OCI-LY1 (cell line): Measurements from ENCODE around the gene APLP1.

ENCODE experiments used
- H2AFZ ChIP-seq: fragments of 200-600 bp; sonication (generic), shearing (Covaris generic); 2 replicates; pipeline ENCODE4 v1.6.0; 2014; ENCODE audit warnings: antibody characterized with exemption, mild to moderate bottlenecking, low read length
- H3F3A ChIP-seq: fragments of 200-600 bp; sonication (generic), shearing (Covaris generic); 2 replicates; pipeline ENCODE4 v1.6.0; 2014; ENCODE audit warnings: mild to moderate bottlenecking, antibody characterized with exemption, low read length, moderate library complexity; ENCODE audit not compliant: insufficient read depth
- H3K27ac ChIP-seq: fragments of 200-600 bp; sonication (generic); 2 replicates; pipeline ENCODE4 v1.5.1; 2014; ENCODE audit warnings: low read length, mixed run types, mild to moderate bottlenecking, low read depth; ENCODE audit not compliant: poor library complexity, severe bottlenecking
- H3K27me3 ChIP-seq: fragments of 200-600 bp; sonication (generic); 2 replicates; pipeline ENCODE4 v1.6.0; 2014; ENCODE audit warnings: antibody characterized with exemption, mild to moderate bottlenecking, low read length, moderate library complexity; ENCODE audit not compliant: insufficient read depth
- H3K36me3 ChIP-seq: fragments of 200-600 bp; sonication (generic); 2 replicates; pipeline ENCODE4 v1.6.1; 2014; ENCODE audit warnings: mild to moderate bottlenecking, antibody characterized with exemption, low read length, moderate library complexity, mixed read lengths; ENCODE audit not compliant: insufficient read depth
- H3K4me1 ChIP-seq: fragments of 200-600 bp; sonication (generic); 2 replicates; pipeline ENCODE4 v1.5.1; 2014; ENCODE audit warnings: mild to moderate bottlenecking, low read length, moderate library complexity; ENCODE audit not compliant: insufficient read depth, severe bottlenecking
- H3K4me2 ChIP-seq: fragments of 200-600 bp; sonication (generic), shearing (Covaris generic); 2 replicates; pipeline ENCODE4 v1.6.1; 2014; ENCODE audit warnings: low read length
- H3K4me3 ChIP-seq: fragments of 200-600 bp; sonication (generic); 2 replicates; pipeline ENCODE4 v1.5.1; 2014; ENCODE audit warnings: low read length, low read depth, mild to moderate bottlenecking, mixed read lengths; ENCODE audit not compliant: poor library complexity, severe bottlenecking
- H3K79me2 ChIP-seq: fragments of 200-600 bp; shearing (Covaris generic); 2 replicates; pipeline ENCODE4 v1.6.1; 2016; ENCODE audit warnings: mixed run types, low read length, mixed read lengths; ENCODE audit not compliant: insufficient read depth
- H3K9ac ChIP-seq: fragments of 200-600 bp; sonication (generic), shearing (Covaris generic); 2 replicates; pipeline ENCODE4 v1.6.1; 2014; ENCODE audit warnings: mild to moderate bottlenecking, low read length, mixed read lengths
- H3K9me2 ChIP-seq: fragments of 200-600 bp; sonication (generic), shearing (Covaris generic); 2 replicates; pipeline ENCODE4 v1.6.1; 2014; ENCODE audit warnings: low read depth, mild to moderate bottlenecking, low read length, mixed read lengths
- H3K9me3 ChIP-seq: fragments of 200-600 bp; shearing (Covaris generic); 2 replicates; pipeline ENCODE4 v1.6.1; 2014; ENCODE audit warnings: low read length, mixed read lengths
- H4K20me1 ChIP-seq: fragments of 200-600 bp; sonication (generic), shearing (Covaris generic); 2 replicates; pipeline ENCODE4 v1.6.0; 2016; ENCODE audit warnings: mild to moderate bottlenecking, low read length; ENCODE audit not compliant: insufficient read depth
- EZH2 ChIP-seq: fragments of 200-600 bp; sonication (generic), shearing (Covaris generic); IDR thresholded peaks from 2 replicates; pipeline ENCODE4 v1.8.0; 2017; ENCODE audit warnings: borderline replicate concordance, mixed run types, mild to moderate bottlenecking, antibody characterized with exemption, low read length, moderate library complexity, mixed read lengths
- TF ChIP-seq, protein P1 (sequence below): fragments of 200-600 bp; sonication (generic), shearing (Covaris generic); IDR thresholded peaks from 2 replicates; pipeline ENCODE4 v1.5.1; 2017; ENCODE audit warnings: mild to moderate bottlenecking, antibody characterized with exemption, low read length, moderate library complexity, mixed read lengths

APLP1 gene

DNA sequence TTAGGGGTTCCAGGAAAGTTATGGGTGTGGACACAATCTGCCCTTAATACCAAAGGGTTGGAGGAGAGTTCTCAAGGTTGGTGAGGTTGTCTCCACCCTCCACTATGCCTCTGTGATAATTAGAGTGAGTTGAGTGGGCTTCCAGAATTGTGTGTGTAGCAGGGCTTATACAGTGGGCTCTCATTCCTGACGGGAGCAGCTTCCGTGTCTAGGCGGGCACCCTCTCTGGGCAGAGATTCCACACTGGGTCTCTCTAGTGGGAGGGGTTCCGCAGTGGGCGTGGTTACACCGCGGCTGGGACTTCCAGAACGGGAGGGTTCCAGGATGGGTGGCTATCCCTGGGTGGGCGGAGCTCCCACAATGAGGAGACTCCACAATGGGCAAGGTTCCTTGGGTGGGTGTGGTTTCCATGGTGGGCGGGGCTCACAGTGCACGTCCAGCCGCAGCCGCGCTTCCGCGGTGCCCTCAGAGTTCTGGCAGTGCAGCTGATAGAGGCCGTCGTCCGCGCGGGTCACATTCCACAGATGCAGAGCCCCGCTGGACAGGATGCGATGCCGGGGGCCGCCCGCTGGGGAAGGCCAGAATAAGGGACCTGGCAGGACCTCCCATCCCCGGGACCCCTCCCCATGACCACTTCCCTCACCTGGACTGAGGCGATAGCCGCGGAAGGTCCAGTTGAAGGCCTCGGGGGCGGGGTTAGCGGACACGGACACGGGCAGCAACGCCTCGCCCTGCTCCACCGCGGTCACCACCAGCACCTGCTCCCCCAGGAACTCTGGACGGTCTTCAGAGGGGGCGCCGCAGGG is 24.5 kb upstream of the APLP1 start:
- 0 out of 2 replicates have a peak, but pooled peaks cover 3% of the 10 kb centered on the region for H3K9me3 ChIP-seq
- H3K4me2 ChIP-seq, result no peak overlapping the region
- H3K27me3 ChIP-seq, result 0 out of 2 replicates have a peak, but pooled peaks cover 14% of the 10 kb centered on the region
- no peaks in the 10 kb centered on the region for H4K20me1 ChIP-seq
- TF ChIP-seq, protein P1, sequence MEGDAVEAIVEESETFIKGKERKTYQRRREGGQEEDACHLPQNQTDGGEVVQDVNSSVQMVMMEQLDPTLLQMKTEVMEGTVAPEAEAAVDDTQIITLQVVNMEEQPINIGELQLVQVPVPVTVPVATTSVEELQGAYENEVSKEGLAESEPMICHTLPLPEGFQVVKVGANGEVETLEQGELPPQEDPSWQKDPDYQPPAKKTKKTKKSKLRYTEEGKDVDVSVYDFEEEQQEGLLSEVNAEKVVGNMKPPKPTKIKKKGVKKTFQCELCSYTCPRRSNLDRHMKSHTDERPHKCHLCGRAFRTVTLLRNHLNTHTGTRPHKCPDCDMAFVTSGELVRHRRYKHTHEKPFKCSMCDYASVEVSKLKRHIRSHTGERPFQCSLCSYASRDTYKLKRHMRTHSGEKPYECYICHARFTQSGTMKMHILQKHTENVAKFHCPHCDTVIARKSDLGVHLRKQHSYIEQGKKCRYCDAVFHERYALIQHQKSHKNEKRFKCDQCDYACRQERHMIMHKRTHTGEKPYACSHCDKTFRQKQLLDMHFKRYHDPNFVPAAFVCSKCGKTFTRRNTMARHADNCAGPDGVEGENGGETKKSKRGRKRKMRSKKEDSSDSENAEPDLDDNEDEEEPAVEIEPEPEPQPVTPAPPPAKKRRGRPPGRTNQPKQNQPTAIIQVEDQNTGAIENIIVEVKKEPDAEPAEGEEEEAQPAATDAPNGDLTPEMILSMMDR, result no peak
- no peak for TF ChIP-seq EZH2
- H3K4me1 ChIP-seq, result no peaks in the 10 kb centered on the region
- H3K79me2 ChIP-seq, result no peaks in the 10 kb centered on the region
- no peaks in the 10 kb centered on the region; the same call in 1 of the 2 replicates for H3K36me3 ChIP-seq
- H3K4me3 ChIP-seq, result no peak overlapping the region
- no peak overlapping the region for H3K27ac ChIP-seq
- no peak overlapping the region for H2AFZ ChIP-seq
- H3K9me2 ChIP-seq, result no peaks in the 10 kb centered on the region
- H3K9ac ChIP-seq, result no peak overlapping the region
- no peaks in the 10 kb centered on the region for H3F3A ChIP-seq

DNA sequence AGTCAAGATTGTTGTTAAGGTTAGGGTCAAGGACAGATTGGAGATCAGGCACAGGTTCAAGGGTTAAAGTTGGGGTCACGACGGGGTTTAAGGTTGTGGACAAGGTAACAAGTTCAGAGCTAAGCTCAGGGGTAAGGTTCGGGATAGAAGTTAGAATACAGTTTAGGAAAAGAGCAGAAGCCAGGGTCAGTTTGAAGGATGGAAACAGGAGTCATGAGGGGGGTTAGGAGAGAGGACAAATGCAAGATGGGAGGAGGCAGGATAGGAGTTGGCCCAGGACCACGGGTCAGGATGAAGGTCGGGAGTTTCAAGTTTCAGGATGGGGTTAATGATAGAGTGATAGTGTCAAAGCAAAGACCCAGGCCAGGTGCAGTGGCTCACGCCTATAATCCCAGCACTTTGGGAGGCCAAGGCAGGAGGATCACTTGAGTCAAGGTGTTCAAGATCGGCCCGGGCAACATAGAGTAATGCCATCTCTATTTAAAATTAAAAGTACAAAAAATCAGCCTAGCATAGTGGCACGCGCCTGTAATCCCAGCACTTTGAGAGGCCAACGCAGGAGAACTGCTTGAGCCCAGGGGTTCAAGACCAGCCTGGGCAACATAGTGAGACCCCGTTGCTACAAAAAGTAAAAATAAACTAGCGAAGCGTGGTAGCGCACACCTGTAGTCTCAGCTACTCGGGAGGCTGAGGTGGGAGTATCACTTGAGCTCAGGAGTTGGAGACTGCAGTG is 23.7 kb upstream of the APLP1 start:
- Histone ChIP-seq H3K9me3 (no peaks in the 10 kb centered on the region), H3F3A (no peaks in the 10 kb centered on the region), H3K79me2 (no peaks in the 10 kb centered on the region), H3K27ac (no peak overlapping the region), H3K27me3 (0 out of 2 replicates have a peak, but pooled peaks cover 7% of the 10 kb centered on the region), H3K4me2 (no peak overlapping the region), H3K9me2 (no peaks in the 10 kb centered on the region), H3K36me3 (no peaks in the 10 kb centered on the region), H3K4me3 (no peak overlapping the region), H4K20me1 (no peaks in the 10 kb centered on the region), H3K9ac (no peak overlapping the region), H2AFZ (no peak overlapping the region), H3K4me1 (no peaks in the 10 kb centered on the region)
- TF ChIP-seq, protein P1, result no peak
- TF ChIP-seq EZH2, result no peak

DNA sequence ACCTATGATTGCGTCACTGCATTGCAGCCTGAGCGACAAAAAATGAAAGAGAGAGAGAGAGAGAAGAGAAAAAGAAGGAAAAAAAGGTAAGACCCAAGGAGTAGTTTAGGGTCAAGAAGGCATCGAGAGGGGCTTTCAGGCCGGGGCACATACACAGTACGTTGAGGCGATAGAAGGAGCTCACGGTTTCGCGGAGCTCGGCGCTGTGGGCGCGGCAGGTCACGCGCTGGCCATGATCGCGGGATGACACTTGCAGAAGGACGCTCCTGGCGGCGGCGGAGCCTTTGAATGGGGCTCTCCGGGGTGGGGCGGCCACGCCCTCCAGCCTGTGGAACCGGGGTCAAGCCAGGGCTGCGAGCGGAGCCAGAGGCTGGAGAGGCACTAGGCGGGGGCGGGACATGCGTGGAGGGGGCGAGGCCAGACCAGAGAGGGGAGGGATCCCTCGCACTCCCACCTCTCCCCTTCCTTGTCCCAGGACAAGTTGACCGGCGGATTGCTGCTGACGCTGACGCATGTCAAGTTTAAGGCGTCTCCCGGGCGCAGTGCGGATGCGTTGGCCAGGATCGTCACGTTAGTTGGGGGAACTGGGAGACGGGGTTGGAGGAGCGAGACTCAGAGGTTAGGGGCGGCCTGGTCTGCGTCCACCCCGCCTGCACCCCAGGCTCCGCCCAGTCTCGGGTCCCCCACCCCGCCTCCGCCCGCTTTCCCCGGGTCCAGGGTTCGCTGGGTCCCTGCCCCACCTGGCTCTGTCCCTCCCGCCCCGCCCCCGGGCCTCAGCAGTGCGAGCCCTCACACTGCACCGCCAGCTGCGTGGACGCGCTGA is 22.9 kb upstream of the APLP1 start:
- Histone ChIP-seq H3K4me2 (no peak overlapping the region), H3K79me2 (no peaks in the 10 kb centered on the region), H3F3A (no peaks in the 10 kb centered on the region), H3K9ac (no peak overlapping the region), H3K36me3 (no peaks in the 10 kb centered on the region), H3K27me3 (0 out of 2 replicates have a peak, but pooled peaks cover 7% of the 10 kb centered on the region), H3K9me3 (no peaks in the 10 kb centered on the region), H3K4me1 (no peaks in the 10 kb centered on the region), H2AFZ (no peak overlapping the region), H4K20me1 (no peaks in the 10 kb centered on the region), H3K9me2 (no peaks in the 10 kb centered on the region), H3K4me3 (no peak overlapping the region), H3K27ac (no peak overlapping the region)
- TF ChIP-seq EZH2, result no peak
- TF ChIP-seq, protein P1, result no peak
